Adrenal gland (tissue), 5 donors: Measurements from ENCODE around the gene CHD3.

Experiments
- POLR2A ChIP-seq, 2 donors: fragments of 450-650 bp; IDR thresholded peaks; one replicate each; pipeline ENCODE4 v1.6.1; 2017; ENCODE audit warnings: antibody characterized with exemption in 2 of 2, mild to moderate bottlenecking in 2 of 2, moderate library complexity in 1 of 2
- TF ChIP-seq, protein P1 (sequence below), 6 experiments: fragments of 450-650 bp in 4 of 6; fragments of 200-600 bp in 2 of 6; sonication (generic) in 1 of 6; IDR thresholded peaks; 1 replicate in 5 of 6; 2 replicates in 1 of 6; pipeline versions ENCODE4 v1.5.1 to v1.8.0; 2016 to 2021; ENCODE audit warnings: antibody characterized with exemption in 6 of 6, mild to moderate bottlenecking in 2 of 6, moderate library complexity in 1 of 6
- donor health status: DM: no; HTN: no; CAD: no.

DNA sequence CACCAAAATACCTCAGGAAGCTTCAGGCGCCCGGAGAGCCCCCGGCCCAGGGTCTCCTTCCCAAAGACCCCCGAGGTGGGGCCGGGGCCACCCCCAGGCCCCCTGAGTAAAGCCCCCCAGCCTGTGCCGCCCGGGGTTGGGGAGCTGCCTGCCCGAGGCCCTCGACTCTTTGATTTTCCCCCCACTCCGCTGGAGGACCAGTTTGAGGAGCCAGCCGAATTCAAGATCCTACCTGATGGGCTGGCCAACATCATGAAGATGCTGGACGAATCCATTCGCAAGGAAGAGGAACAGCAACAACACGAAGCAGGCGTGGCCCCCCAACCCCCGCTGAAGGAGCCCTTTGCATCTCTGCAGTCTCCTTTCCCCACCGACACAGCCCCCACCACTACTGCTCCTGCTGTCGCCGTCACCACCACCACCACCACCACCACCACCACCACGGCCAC, 40.4 kb upstream of the CHD3 start:
- TF ChIP-seq, protein P1, sequence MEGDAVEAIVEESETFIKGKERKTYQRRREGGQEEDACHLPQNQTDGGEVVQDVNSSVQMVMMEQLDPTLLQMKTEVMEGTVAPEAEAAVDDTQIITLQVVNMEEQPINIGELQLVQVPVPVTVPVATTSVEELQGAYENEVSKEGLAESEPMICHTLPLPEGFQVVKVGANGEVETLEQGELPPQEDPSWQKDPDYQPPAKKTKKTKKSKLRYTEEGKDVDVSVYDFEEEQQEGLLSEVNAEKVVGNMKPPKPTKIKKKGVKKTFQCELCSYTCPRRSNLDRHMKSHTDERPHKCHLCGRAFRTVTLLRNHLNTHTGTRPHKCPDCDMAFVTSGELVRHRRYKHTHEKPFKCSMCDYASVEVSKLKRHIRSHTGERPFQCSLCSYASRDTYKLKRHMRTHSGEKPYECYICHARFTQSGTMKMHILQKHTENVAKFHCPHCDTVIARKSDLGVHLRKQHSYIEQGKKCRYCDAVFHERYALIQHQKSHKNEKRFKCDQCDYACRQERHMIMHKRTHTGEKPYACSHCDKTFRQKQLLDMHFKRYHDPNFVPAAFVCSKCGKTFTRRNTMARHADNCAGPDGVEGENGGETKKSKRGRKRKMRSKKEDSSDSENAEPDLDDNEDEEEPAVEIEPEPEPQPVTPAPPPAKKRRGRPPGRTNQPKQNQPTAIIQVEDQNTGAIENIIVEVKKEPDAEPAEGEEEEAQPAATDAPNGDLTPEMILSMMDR (IDR thresholded peaks at IDR 0.05), result no peak
- no peak for TF ChIP-seq POLR2A (IDR thresholded peaks at IDR 0.05)
